Effector memory CD8-positive, alpha-beta T cell (primary cell): ENCODE results near the gene CYP2D6.
"Not testable (repeated sequence)": the region's sequence is repeated elsewhere in the genome, so short reads cannot be mapped to it uniquely, and the experiment has no call there.

ENCODE experiments used
- ATAC-seq: fragments of 150-1000 bp; cut with Tn5 transposase; replicated peaks from 2 replicates; pipeline ENCODE4 v1.10.0; 2021; ENCODE audit warnings: mild to moderate bottlenecking, moderate library complexity
- DNase-seq, 3 experiments: peaks; one replicate each; pipeline ENCODE4 v3.0.0; 2021
- H3K27ac Mint-ChIP-seq, 2 donors: one replicate each; pipeline ENCODE4 v1.8.0; 2022; ENCODE audit warnings: mild to moderate bottlenecking in 2 of 2, mixed read lengths in 2 of 2, moderate library complexity in 2 of 2
- H3K27me3 Mint-ChIP-seq, 2 donors: one replicate each; pipeline ENCODE4 v1.8.0; 2022; ENCODE audit warnings: mixed read lengths in 2 of 2
- H3K36me3 Mint-ChIP-seq: one replicate; pipeline ENCODE4 v1.8.0; 2022; ENCODE audit warnings: mild to moderate bottlenecking, moderate library complexity, mixed read lengths; ENCODE audit not compliant: insufficient read depth
- H3K4me1 Mint-ChIP-seq, 2 donors: one replicate each; pipeline ENCODE4 v1.8.0; 2022; ENCODE audit warnings: low read depth in 2 of 2, mixed read lengths in 2 of 2
- H3K4me3 Mint-ChIP-seq, 2 donors: one replicate each; pipeline ENCODE4 v1.8.0; 2022; ENCODE audit warnings: mild to moderate bottlenecking in 2 of 2, mixed read lengths in 2 of 2, moderate library complexity in 2 of 2
- H3K9me3 Mint-ChIP-seq, 2 donors: one replicate each; pipeline ENCODE4 v1.8.0; 2022; ENCODE audit warnings: mixed read lengths in 2 of 2
- total RNA-seq, 9 experiments: gene quantifications; one replicate each; lab custom pipeline; 2026; lab: John Stamatoyannopoulos, UW

CYP2D6 gene
- total RNA-seq = 0.89 to 4.0 (median 1.7) reads per million in 9 experiments

DNA sequence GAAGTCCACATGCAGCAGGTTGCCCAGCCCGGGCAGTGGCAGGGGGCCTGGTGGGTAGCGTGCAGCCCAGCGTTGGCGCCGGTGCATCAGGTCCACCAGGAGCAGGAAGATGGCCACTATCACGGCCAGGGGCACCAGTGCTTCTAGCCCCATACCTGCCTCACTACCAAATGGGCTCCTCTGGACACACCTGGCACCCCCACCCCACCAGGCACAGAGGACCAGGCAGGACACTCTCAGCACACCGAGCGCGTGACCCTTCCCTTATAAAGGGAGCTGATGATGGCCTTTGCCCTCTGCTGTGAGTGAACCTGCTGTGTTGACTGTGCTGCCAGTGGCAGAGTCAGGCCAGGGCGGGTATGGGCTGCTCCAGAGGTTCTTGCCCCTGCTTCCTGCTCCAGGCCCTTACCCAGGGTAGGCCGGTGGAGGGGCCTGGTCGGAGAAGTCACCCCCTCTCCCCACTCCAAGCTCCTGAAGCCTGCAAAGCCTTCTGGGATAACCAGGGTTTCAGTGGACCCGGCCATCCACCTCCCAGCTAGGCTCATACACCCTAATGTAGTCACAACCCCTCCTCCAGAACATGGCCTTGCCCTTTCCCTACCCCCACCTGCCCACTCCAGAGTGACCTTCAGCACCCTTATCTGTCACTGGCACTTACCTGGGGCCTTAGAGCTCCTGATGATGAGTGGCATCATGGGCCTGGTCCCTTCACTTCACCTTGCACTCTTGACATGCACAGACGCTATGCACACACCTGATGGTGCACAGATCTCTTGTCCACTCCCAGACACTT, at the start of gene CYP2D6:
CYP2D6 (minus strand) TSS at position 172 of the 793 bp plus-strand sequence; CDS start at position 153, 19 bp downstream.
- not testable (repeated sequence) for H3K27ac Mint-ChIP-seq, H3K4me1 Mint-ChIP-seq, H3K4me3 Mint-ChIP-seq, ATAC-seq, H3K9me3 Mint-ChIP-seq, H3K27me3 Mint-ChIP-seq, DNase-seq
- H3K36me3 Mint-ChIP-seq = peaks cover 22% of the 10 kb centered on the region

DNA sequence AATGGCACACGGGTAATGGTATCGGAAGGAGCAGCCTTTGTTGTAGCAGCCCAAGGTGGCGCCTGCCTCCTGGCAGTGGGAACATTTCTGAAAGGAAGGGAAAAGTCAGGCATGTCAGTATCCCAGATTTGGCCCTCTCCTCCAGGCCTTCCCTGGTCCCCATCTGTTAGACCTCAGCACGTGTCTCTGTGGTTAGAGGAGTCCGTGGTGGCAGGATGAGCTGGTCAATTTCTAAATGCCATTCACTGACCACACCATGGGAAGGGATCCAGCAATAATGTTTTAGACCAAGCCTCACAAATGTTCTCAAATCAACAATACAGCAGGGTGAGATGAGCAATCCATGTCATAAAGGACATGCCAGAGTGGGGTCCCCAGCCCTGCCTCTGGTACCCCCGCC, 49.0 kb upstream of the CYP2D6 start:
- Mint-ChIP-seq H3K9me3 (no peaks in the 10 kb centered on the region), H3K27me3 (no peaks in the 10 kb centered on the region), H3K4me3 (no peak overlapping the region), H3K27ac (peak overlapping the region in 1 of 2 donors; percentile 89), H3K36me3 (peaks cover 32% of the 10 kb centered on the region), H3K4me1 (peaks cover 43 to 64% of the 10 kb centered on the region in 2 donors)
- ATAC-seq = no peak
- DNase-seq = no peak

DNA sequence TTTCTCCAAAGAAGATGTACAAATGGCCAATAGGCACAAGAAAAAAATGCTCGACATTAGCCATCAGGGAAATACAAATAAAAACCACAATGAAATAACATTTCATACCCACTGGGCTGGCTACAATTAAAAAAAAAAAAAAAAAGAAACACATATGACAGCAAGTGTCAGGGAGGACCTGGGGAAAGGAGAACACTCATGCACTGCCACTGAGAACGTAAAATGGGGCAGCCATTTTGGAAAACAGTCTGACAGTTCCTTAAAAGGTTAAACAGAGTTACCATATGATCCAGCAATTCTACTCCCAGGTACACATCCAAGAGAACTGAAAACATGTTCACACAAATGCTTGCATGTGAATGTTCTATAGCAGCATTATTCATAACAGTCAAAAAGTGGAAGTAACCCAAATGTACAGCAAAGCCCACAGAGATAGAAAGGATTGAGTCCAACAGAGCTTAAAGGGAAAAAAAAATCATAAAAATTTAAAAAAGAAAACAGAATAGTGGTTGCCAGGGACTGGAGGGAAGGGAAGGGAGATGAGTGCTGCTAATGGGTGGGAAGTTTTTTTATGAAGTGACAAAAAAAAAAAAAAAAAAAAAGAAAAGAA, 48.4 kb upstream of the CYP2D6 start:
- no peaks in the 10 kb centered on the region for H3K27me3 Mint-ChIP-seq
- H3K27ac Mint-ChIP-seq = no peak overlapping the region
- ATAC-seq (no peak), DNase-seq (no peak)
- H3K4me1 Mint-ChIP-seq = peaks cover 45 to 64% of the 10 kb centered on the region in 2 donors
- H3K9me3 Mint-ChIP-seq = no peaks in the 10 kb centered on the region
- peaks cover 32% of the 10 kb centered on the region for H3K36me3 Mint-ChIP-seq
- H3K4me3 Mint-ChIP-seq = peak overlapping the region in 1 of 2 donors; percentile 33

DNA sequence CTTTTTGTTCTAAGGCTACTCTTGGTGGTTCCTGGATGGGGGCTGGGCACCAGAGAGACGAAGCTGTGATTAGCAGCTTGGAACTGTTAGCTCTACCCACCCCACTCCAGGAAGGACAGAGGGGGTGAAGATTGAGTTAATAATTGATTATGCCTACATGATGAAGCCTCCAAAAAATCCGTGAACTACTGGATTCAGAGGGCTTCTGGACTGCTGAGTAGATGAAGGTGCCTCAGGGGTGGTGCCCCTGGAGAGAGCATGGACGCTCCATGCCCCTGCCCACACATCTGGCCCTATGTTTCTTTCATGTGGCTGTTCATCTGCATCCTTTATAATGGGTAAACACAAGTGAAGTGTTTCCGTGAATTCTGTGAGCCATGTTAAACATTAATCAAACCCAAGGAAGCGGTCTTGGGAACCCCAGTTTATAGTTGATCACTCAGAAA, 47.3 kb upstream of the CYP2D6 start:
- Mint-ChIP-seq H3K27me3 (no peaks in the 10 kb centered on the region), H3K4me3 (no peak overlapping the region), H3K4me1 (peaks cover 37 to 56% of the 10 kb centered on the region in 2 donors), H3K9me3 (no peaks in the 10 kb centered on the region), H3K36me3 (peaks cover 29% of the 10 kb centered on the region), H3K27ac (peak overlapping the region in 1 of 2 donors; percentile 75)
- DNase-seq = no peak
- no peak for ATAC-seq

DNA sequence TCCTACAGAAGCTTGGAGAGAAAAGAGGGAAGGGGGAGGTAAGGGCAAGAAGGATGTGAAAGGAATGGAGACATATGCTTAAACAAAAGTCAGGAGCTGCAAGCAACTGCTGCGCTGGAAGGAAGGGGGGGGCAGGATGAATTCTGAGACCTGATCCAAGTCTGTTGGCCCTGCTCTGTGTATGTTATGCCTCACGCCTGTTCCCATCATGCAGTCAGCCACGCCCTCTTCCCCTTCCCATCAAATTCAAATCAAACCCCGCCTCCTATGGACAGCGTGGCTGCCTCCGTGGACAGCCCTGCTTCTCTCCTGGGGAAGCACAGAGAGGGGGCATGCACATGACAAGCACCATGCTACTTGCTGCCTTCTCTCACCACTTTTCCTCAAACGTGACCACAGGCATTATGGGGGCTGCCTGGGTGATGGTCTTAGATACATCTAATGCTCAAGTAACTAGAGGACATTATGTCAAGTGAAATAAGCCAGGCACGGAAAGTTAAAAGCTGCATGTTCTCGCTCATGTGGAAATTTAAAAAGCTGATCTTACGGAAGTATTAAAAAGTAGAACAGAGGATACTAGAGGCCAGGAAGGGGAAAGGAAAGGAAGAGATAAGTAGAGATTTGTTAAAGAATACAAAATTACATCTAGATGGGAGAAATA, 45.8 kb upstream of the CYP2D6 start:
- ATAC-seq (no peak), DNase-seq (no peak)
- Mint-ChIP-seq H3K27ac (no peak overlapping the region), H3K9me3 (no peaks in the 10 kb centered on the region), H3K4me3 (no peak overlapping the region), H3K27me3 (no peaks in the 10 kb centered on the region), H3K36me3 (peaks cover 40% of the 10 kb centered on the region), H3K4me1 (peaks cover 38 to 58% of the 10 kb centered on the region in 2 donors)

DNA sequence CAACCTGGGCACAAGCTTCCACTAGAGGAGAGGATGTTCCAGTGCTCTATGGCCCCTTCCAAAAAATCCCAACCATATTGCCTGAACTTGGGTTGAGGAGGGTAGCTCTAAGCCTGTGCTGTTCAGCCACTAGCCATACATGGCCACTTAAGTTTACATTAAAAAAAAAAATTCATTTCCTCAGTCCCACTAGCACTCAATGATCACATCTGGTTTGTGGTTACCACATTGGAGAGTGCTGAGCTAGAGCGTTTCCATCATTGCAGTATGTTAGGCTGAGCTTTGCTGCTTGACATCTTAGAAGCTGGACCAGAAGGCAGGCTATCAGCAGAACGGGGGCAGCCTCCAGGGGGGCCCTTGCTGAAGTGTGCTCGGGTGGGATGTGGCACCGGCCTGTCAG, 43.5 kb upstream of the CYP2D6 start:
- H3K4me3 Mint-ChIP-seq = peak overlapping the region; percentile 27 to 33
- ATAC-seq = peak; percentile 94
- peaks cover 30% of the 10 kb centered on the region for H3K36me3 Mint-ChIP-seq
- no peaks in the 10 kb centered on the region for H3K27me3 Mint-ChIP-seq
- DNase-seq = peak in 1 of 3 experiments; percentile 16
- H3K4me1 Mint-ChIP-seq = peaks cover 20 to 51% of the 10 kb centered on the region in 2 donors
- no peaks in the 10 kb centered on the region for H3K9me3 Mint-ChIP-seq
- peak overlapping the region; percentile 58 to 59 for H3K27ac Mint-ChIP-seq

DNA sequence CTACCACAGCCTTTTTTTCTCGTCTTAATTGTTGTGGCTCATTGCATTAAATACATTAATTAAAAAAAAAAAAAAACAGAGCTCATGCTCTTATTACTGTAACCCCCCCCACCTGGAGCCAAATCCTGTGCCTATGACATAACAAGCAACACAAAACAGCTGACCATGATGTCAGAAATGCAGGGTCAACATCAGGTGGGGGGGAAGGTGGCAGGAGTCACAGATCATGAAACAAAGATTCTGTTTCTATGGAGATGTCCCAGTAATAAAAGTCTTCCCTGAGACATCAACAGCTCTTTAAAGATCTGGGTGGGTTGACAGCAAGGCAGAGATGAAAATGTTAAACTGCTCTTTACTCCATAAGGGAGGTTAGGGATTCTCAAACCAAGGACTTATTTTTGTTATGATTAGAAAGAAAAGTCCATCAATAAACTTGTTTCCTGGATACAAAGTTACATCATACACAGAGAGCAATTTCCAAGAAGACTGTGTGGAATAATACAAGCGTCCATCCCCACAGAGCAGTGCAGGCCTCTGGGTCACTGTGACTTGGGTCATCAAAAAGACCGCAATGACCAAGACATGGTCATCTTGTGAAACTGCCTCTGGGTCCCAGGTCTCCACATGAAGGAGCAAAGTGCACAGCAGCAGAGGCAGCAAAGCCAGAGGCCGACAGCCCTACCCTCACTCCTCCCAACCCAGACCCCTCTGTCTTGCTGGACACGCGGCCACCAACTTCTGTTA, 42.7 kb upstream of the CYP2D6 start:
- H3K27me3 Mint-ChIP-seq = no peaks in the 10 kb centered on the region
- no peak for DNase-seq
- no peaks in the 10 kb centered on the region for H3K9me3 Mint-ChIP-seq
- H3K4me1 Mint-ChIP-seq = peaks cover 20 to 49% of the 10 kb centered on the region in 2 donors
- ATAC-seq = no peak
- no peak overlapping the region for H3K4me3 Mint-ChIP-seq
- peaks cover 27% of the 10 kb centered on the region for H3K36me3 Mint-ChIP-seq
- peak overlapping the region; percentile 58 to 59 for H3K27ac Mint-ChIP-seq

DNA sequence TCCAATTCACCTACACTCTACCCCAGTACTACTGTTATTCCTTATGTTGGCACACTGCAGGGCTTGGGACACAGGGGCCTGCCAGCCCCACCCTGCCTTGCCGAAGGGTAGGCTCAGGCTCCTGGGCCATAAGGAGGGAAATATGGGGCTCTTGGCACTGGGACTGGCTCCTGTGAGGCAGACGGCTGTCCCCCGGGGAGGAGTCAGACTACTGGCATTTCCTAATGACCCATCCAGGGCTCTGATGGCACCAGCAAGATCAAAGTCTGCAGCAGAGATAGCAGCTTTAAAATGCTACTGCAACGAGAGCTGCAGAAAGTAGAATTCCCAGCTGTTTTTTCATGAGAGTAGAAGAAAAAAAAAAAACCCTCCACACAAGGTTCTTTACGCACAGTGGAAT, 42.2 kb upstream of the CYP2D6 start:
- DNase-seq (no peak), ATAC-seq (no peak)
- Mint-ChIP-seq H3K27ac (no peak overlapping the region), H3K36me3 (peaks cover 30% of the 10 kb centered on the region), H3K9me3 (no peaks in the 10 kb centered on the region), H3K4me3 (no peak overlapping the region), H3K4me1 (peaks cover 18 to 45% of the 10 kb centered on the region in 2 donors), H3K27me3 (no peaks in the 10 kb centered on the region)

DNA sequence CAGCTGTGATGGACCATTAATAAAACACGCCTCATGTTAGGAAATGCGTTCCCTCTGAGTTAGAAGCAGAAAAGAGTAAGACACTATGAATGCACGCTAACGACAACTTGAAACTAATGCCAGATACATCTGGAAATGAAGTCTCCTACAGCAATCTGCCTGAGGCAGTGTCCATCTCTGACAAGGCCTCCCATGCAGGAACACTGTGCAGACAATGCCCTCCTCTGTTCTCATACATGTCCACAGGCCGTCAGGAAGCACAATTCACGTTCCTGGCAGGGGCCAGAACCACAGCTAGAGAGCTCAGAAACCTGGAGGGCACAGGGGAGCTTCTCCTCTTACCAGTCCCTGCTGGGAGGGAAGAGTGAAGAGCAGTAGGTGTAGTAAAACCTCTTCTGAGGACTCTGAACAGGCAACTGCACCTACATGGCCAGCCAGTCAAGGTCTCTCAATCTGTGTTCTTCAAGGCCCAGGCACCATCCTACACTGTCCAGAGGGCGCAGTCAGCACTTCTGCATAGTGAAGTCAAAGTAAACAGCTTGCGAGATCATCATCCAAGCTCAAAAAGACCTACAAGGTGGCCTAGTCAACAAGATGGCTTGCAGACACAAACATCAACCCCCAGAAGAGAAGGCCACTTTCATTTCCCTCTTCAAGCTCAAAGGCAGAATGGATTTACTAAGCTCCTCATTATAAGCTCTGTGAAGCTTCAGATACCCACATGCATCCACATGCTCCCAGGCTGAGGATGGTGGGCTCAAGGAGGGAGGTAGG, 41.5 kb upstream of the CYP2D6 start:
- H3K36me3 Mint-ChIP-seq = peaks cover 32% of the 10 kb centered on the region
- H3K27ac Mint-ChIP-seq = peak overlapping the region in 1 of 2 donors; percentile 59
- no peaks in the 10 kb centered on the region for H3K9me3 Mint-ChIP-seq
- H3K4me3 Mint-ChIP-seq = no peak overlapping the region
- no peak for DNase-seq
- ATAC-seq = no peak
- peaks cover 17 to 42% of the 10 kb centered on the region in 2 donors for H3K4me1 Mint-ChIP-seq
- H3K27me3 Mint-ChIP-seq = no peaks in the 10 kb centered on the region

DNA sequence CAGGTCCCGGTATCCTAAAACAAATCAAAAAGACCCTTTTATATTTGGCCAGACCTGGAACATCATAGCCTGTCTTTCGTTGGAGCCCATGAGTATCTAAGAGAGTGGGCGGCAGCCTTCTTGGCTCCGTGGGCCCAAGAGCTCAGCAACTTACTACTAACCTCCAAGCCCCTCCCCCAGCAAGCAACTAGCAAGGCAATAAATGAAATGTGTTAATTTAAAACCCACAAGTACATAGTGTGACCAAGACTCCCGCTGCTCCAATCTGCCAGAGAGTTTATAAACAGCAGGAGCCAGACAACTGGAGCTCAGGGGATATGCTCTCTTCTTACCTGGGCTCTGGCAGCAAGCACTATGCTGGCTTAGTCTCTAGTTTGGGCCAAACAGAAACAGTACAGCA, 40.8 kb upstream of the CYP2D6 start:
- no peaks in the 10 kb centered on the region for H3K9me3 Mint-ChIP-seq
- no peaks in the 10 kb centered on the region for H3K27me3 Mint-ChIP-seq
- H3K27ac Mint-ChIP-seq = peak overlapping the region; percentile 59 to 61

DNA sequence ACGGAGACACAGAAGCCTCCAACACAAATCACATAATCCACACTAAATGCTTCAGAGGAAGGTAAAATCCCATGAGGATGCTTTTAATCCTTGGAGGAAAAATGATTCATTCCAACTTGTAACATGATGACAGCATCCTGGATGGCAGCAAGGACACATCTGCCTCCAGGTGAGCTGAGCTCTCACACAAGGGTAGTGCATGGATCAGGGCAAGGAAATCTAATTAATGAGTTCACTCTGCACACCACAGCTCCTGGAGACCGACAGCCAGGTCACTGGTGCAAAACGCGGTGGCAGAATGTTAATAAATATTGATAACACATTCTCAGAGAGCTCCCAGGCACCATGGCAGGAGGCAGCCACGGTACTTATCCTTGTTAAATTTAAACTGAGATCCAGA, 40.3 kb upstream of the CYP2D6 start:
- Mint-ChIP-seq H3K27ac (peak overlapping the region; percentile 41 to 61), H3K4me1 (peaks cover 17 to 40% of the 10 kb centered on the region in 2 donors), H3K4me3 (no peak overlapping the region), H3K36me3 (peaks cover 34% of the 10 kb centered on the region), H3K9me3 (no peaks in the 10 kb centered on the region), H3K27me3 (no peaks in the 10 kb centered on the region)
- DNase-seq = no peak
- no peak for ATAC-seq

More for the DNA sequence above, 40.8 kb upstream of the CYP2D6 start:
- no peak for ATAC-seq
- no peak for DNase-seq
- H3K4me1 Mint-ChIP-seq = peaks cover 17 to 42% of the 10 kb centered on the region in 2 donors
- peaks cover 34% of the 10 kb centered on the region for H3K36me3 Mint-ChIP-seq
- no peak overlapping the region for H3K4me3 Mint-ChIP-seq

DNA sequence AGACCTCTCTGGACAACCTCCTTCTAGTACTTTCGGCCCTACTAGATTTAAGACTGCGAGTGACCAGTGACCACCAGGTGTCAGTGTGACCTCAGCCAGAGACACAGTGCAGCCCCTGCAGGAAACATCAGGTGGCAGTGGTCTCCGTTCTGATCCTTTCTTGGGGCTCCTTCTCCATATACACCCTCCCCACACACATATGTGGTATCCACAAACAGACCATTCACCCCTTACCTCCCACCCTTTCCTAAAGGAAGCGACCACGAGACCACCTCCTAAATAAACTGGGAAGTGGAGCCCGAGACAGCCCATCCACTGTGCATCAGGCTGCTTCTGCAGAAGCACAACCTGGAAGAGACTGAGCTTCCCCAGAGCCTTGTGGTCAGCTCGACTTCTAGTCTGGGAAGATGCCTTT, 38.5 kb upstream of the CYP2D6 start:
- Mint-ChIP-seq H3K27me3 (no peaks in the 10 kb centered on the region), H3K4me3 (no peak overlapping the region), H3K27ac (peak overlapping the region in 1 of 2 donors; percentile 27), H3K4me1 (peaks cover 13 to 35% of the 10 kb centered on the region in 2 donors), H3K36me3 (peaks cover 34% of the 10 kb centered on the region), H3K9me3 (no peaks in the 10 kb centered on the region)
- ATAC-seq (peak; percentile 100), DNase-seq (peak; percentile 80 to 81 (median 81))
